Heart right ventricle (tissue), 16 donors: ENCODE results near the gene PCDHGA4. TPM values are rescaled to one million over a fixed set of nuclear protein-coding genes. Genes with fewer than 3 reads are reported as not detected.

Experiments used
- ATAC-seq, 8 donors: fragments of 200-7000 bp; cut with Tn5 transposase; one replicate each; pipeline ENCODE4 v1.9.1; 2020; ENCODE audit warnings: mild to moderate bottlenecking in 8 of 8, moderate library complexity in 8 of 8, moderate number of reproducible peaks in 1 of 8
- DNase-seq, 2 donors: peaks; one replicate each; pipeline ENCODE4 v3.0.0-alpha.2; 2020
- H3K27ac ChIP-seq, 10 donors: fragments of 200-600 bp; sonication (generic) in 2 of 10; one replicate each; pipeline versions ENCODE4 v1.5.0 to v1.8.0; 2020 to 2022; ENCODE audit warnings: mild to moderate bottlenecking in 3 of 10
- H3K27me3 ChIP-seq, 7 donors: fragments of 200-600 bp; one replicate each; pipeline ENCODE4 v1.8.0; 2021 to 2022; ENCODE audit warnings: mild to moderate bottlenecking in 2 of 7
- H3K36me3 ChIP-seq, 9 donors: fragments of 200-600 bp; sonication (generic) in 1 of 9; one replicate each; pipeline versions ENCODE4 v1.5.0 to v1.8.0; 2020 to 2022; ENCODE audit warnings: mild to moderate bottlenecking in 2 of 9
- H3K4me1 ChIP-seq, 9 donors: fragments of 200-600 bp; sonication (generic) in 1 of 9; one replicate each; pipeline versions ENCODE4 v1.5.0 to v1.8.0; 2020 to 2022; ENCODE audit warnings: mild to moderate bottlenecking in 4 of 9
- H3K4me3 ChIP-seq, 10 donors: fragments of 200-600 bp; sonication (generic) in 2 of 10; one replicate each; pipeline versions ENCODE4 v1.5.0 to v1.8.0; 2020 to 2022; ENCODE audit warnings: mild to moderate bottlenecking in 7 of 10, moderate library complexity in 2 of 10
- H3K9me3 ChIP-seq, 11 donors: fragments of 200-600 bp in 10 of 11; sonication (generic) in 2 of 11; one replicate each; pipeline versions ENCODE4 v1.5.0 to v1.8.0; 2013 to 2022; ENCODE audit warnings: mild to moderate bottlenecking in 2 of 11, control low read depth in 1 of 11, moderate library complexity in 1 of 11
- CTCF ChIP-seq, 9 donors: fragments of 200-600 bp; sonication (generic) in 2 of 9; IDR thresholded peaks; one replicate each; pipeline versions ENCODE4 v1.5.0 to v1.8.0; 2021 to 2022; ENCODE audit warnings: antibody characterized with exemption in 9 of 9, mild to moderate bottlenecking in 5 of 9, moderate library complexity in 1 of 9
- WGBS, 2 donors: extraction: QIAGEN DNeasy Blood & Tissue Kit; methylation state at CpG; one replicate each; pipeline ENCODE4 v1.1.7; 2013; ENCODE audit warnings: inconsistent platforms in 1 of 2; 5-methylcytosine and 5-hydroxymethylcytosine counted together
- intact Hi-C, 10 donors: fragments of 100-400 bp; cut with DNase I; formaldehyde crosslinking; loops; one replicate each; pipeline versions ENCODE4 v1.11.1 to v1.14.2; 2022
- polyA plus RNA-seq, 2 donors: library from polyadenylated mRNA; stranded (reverse); fragments of 200-250 nt; gene quantifications; one replicate each; pipeline ENCODE4 v1.2.3, GENCODE V29; 2013
- total RNA-seq, 10 donors: library from RNA; stranded (reverse); fragmentation: NEBNext Ultra II Directional in 3 of 10; extraction: Animal tissue kit (Norgen Biotek cat#: 25700) in 3 of 10; gene quantifications; one replicate each; pipeline versions ENCODE4 v1.2.1 to v1.2.4, GENCODE V29; 2021 to 2023
- donor health status: Arrhythmogenic right ventricular cardiomyopathy.
- donor health status: ischemic (EF 13 %, LVEDD 7.1; RV severe dilation, severe dysfunction).
- donor health status: healthy with polysubstance abuse.
- donor health status: DM: no; HTN: yes; CAD: no.
- donor health status: DM: no; HTN: no; CAD: no.
- donor health status: ischemic (EF 25% LVEDD 6.9; RV normal size, moderate dysfunction).
- donor health status: ischemic (EF 25% LVEDD 5.7; RV mildly dilated, moderate dysfunction).
- donor health status: healthy.
- donor health status: DM: yes; HTN: yes; CAD: no.
- donor health status: Ischemic cardiomyopathy.
- donor health status: ischemic (EF 35%, LVEDD 5.7; RV mildly dilated, moderate dysfunction).
- donor health status: nonischemic (EF 11% LVEDD 7.7; RV severe dilation, severe dysfunction).
- donor health status: DM: yes; HTN: yes; CAD: no.
- donor health status: PGD.
- donor health status: ischemic (EF 29% LVEDD 5.4; RV normal size, mild dysfunction).
- donor health status: nonischemic (EF 23%, LVEDD 6.1; RV moderate dilation, normal function).

The PCDHGA4 gene
- total and polyA plus RNA-seq, 12 donors, result 0.70 to 16.0 (median 10.4) TPM

GRCh38 chr5:141366016-141366896 is 11.4 kb downstream of the PCDHGA4 start:
- H3K9me3 ChIP-seq, result peaks cover 0 to 99% (median 50%) of the 10 kb centered on the region in 11 donors
- ATAC-seq (no peak), DNase-seq (no peak)
- H3K36me3 ChIP-seq, result peaks cover 0 to 40% (median 0%) of the 10 kb centered on the region in 9 donors
- no peak overlapping the region for H3K27ac ChIP-seq
- H3K27me3 ChIP-seq, result peaks cover 0 to 85% (median 0%) of the 10 kb centered on the region in 7 donors
- TF ChIP-seq CTCF (IDR thresholded peaks at IDR 0.05), result no peak
- peaks cover 0 to 22% (median 5%) of the 10 kb centered on the region in 9 donors for H3K4me1 ChIP-seq
- H3K4me3 ChIP-seq, result no peak overlapping the region
- intact Hi-C loops, result loop anchor here in 1 of 10 donors (2.0 kb wide), 1 partner anchor 55 kb away; the partner anchor contains the start of gene PCDHGA11
- 40 to 45% methylated on average over 46 of the region's 46 CpGs for WGBS, 2 donors

- peak in 7 of 9 donors; percentile 31 to 62 (median 43) for TF ChIP-seq CTCF (IDR thresholded peaks at IDR 0.05)
- ATAC-seq (peak; percentile 80 to 94 (median 88)), DNase-seq (no peak)
- intact Hi-C loops, result loop anchor here in 1 of 10 donors (2.0 kb wide), 1 partner anchor 27 kb away; the partner anchor contains the start of gene PCDHGA3
- H3K27ac ChIP-seq, result peak within 1 kb of the TSS in 4 of 10 donors; percentile 21 to 57 (median 44)
- H3K9me3 ChIP-seq, result peaks cover 0 to 100% (median 55%) of the 10 kb centered on the region in 11 donors
- peaks cover 0 to 36% (median 0%) of the 10 kb centered on the region in 9 donors for H3K36me3 ChIP-seq
- peaks cover 0 to 81% (median 0%) of the 10 kb centered on the region in 7 donors for H3K27me3 ChIP-seq
- WGBS, 2 donors, result 19 to 24% methylated on average over 32 of the region's 32 CpGs
- peak within 1 kb of the TSS in 7 of 10 donors; percentile 6 to 43 (median 37) for H3K4me3 ChIP-seq
- H3K4me1 ChIP-seq, result peaks cover 0 to 39% (median 0%) of the 10 kb centered on the region in 9 donors
Observed at GRCh38 chr5:141369994-141370848, 15.4 kb downstream of the PCDHGA4 start, which contains the start of gene PCDHGB3. Gene PCDHGB3 (plus strand): TSS chr5:141370242. CDS start chr5:141370395, 153 bp downstream.

GRCh38 chr5:141371572-141372475 is 17.0 kb downstream of the PCDHGA4 start:
- 32 to 35% methylated on average over 69 of the region's 69 CpGs for WGBS, 2 donors
- Histone ChIP-seq H3K27me3 (peaks cover 0 to 65% (median 0%) of the 10 kb centered on the region in 7 donors), H3K4me3 (no peak overlapping the region), H3K36me3 (peaks cover 0 to 28% (median 0%) of the 10 kb centered on the region in 9 donors), H3K27ac (no peak overlapping the region), H3K9me3 (peaks cover 0 to 99% (median 63%) of the 10 kb centered on the region in 11 donors), H3K4me1 (peaks cover 0 to 39% (median 0%) of the 10 kb centered on the region in 9 donors)
- ATAC-seq, result peak in 4 of 8 donors; percentile 11 to 67 (median 42)
- TF ChIP-seq CTCF (IDR thresholded peaks at IDR 0.05), result no peak
- no peak for DNase-seq
- intact Hi-C loops, result no loop called here
